Stimulated activated naive CD8-positive, alpha-beta T cell treated with anti-CD3 and anti-CD28 coated beads, Interleukin-15, Interleukin-2, amounts not matched to agents 100 ng/mL and 50 ng/mL, for 24 hours (primary cell): ENCODE measurements around the gene HDLBP.

Source experiments
- H3K27ac Mint-ChIP-seq: one replicate; pipeline ENCODE4 v1.8.0; 2021; ENCODE audit warnings: mild to moderate bottlenecking, mixed read lengths
- H3K27me3 Mint-ChIP-seq: one replicate; pipeline ENCODE4 v1.8.0; 2021; ENCODE audit warnings: mixed read lengths
- H3K36me3 Mint-ChIP-seq: one replicate; pipeline ENCODE4 v1.8.0; 2021; ENCODE audit warnings: low read depth, mixed read lengths
- H3K4me1 Mint-ChIP-seq: one replicate; pipeline ENCODE4 v1.8.0; 2021; ENCODE audit warnings: low read depth, mixed read lengths
- H3K4me3 Mint-ChIP-seq: one replicate; pipeline ENCODE4 v1.8.0; 2021; ENCODE audit warnings: mild to moderate bottlenecking, mixed read lengths
- H3K9me3 Mint-ChIP-seq: one replicate; pipeline ENCODE4 v1.8.0; 2021; ENCODE audit warnings: mixed read lengths

HDLBP gene

GRCh38 chr2:241268306-241268705, 47.2 kb downstream of the HDLBP start:
- H3K9me3 Mint-ChIP-seq: no peaks in the 10 kb centered on the region
- peaks cover 45% of the 10 kb centered on the region for H3K36me3 Mint-ChIP-seq
- H3K4me3 Mint-ChIP-seq: no peak overlapping the region
- peaks cover 38% of the 10 kb centered on the region for H3K4me1 Mint-ChIP-seq
- H3K27ac Mint-ChIP-seq: no peak overlapping the region
- H3K27me3 Mint-ChIP-seq: no peaks in the 10 kb centered on the region

DNA sequence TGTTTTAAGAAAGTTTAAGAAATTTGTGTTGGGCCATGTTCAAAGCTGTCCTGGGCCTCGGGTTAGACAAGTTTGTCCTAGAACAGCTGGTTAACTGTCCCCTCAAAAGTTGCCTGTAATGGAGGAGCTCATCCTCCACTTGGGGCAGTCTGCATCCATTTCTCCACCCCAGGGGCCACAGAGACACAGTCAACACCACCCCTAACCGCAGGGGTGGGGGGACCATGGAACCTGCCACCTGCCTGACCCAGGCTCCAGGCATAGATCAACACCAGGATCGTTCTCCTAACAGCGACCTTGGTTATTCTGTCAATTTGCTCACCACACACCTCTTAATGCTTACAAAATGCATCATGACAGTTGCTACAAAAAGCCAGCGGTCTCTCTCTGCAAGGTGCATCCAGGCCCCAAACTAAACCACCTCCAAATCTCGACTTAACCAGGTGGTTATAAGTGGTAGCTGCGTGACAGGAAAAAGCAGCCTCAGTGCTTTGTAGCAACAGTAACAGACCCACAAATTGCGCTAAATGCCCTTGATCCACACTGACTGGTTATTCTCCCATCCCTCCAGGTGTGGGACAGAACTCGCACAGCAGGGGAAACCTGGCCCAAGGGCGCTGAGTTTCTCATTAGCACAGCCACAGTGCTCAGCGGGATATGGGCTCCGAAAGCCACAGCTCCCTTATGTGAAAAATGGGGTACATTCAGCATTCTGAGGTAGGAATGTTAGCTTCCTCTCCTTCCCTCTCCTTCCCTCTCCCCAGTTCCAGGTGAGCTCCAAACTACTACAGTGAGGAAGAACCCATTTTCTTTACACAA, 48.0 kb downstream of the HDLBP start:
- no peak overlapping the region for H3K4me3 Mint-ChIP-seq
- no peaks in the 10 kb centered on the region for H3K9me3 Mint-ChIP-seq
- peaks cover 54% of the 10 kb centered on the region for H3K36me3 Mint-ChIP-seq
- no peak overlapping the region for H3K27ac Mint-ChIP-seq
- H3K4me1 Mint-ChIP-seq: peaks cover 33% of the 10 kb centered on the region
- no peaks in the 10 kb centered on the region for H3K27me3 Mint-ChIP-seq

DNA sequence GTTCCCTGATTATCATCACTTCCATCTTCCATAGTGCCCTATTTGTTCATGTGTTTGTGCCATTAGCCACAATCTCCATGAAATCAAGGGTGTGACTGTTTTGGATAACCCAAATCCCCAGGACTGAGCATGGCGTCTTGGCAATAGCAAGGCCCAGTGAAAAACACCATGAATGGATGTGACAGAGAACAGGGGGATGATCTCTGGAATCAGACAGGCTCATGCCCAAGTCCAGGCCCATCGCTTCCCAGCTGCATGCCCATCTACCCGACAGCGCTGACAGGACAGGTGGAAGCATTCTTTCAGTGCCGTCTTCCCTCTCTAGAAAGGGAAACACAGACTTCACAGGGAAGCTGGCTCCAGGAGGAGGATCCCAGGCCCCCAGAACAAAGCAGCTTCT, 50.0 kb downstream of the HDLBP start:
- Mint-ChIP-seq H3K27ac (peak overlapping the region; percentile 31), H3K36me3 (peaks cover 73% of the 10 kb centered on the region), H3K4me3 (no peak overlapping the region), H3K4me1 (peaks cover 20% of the 10 kb centered on the region), H3K27me3 (no peaks in the 10 kb centered on the region), H3K9me3 (no peaks in the 10 kb centered on the region)

DNA sequence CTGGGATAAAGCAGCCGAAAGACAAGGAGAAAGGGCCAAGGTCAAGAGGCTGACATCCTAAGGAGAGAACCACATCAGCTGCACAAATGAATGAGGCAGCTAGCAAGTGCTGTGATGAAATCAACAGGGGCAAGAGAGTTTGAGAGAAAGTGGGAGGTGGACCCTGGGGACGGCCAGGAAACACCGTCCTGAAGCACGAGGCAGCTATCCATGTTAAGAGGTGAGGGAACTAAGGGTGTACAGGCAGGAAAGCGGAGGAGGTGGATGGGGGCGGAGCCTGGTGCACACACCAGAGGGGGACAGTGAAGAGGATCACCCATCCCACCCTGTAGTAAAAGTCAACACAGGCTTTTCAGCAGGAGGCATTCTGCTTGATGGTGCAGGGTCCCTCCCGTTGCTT, 52.4 kb downstream of the HDLBP start:
- peaks cover 77% of the 10 kb centered on the region for H3K36me3 Mint-ChIP-seq

GRCh38 chr2:241261628-241262027, 53.8 kb downstream of the HDLBP start:
- no peak overlapping the region for H3K27ac Mint-ChIP-seq
- H3K36me3 Mint-ChIP-seq: peaks cover 77% of the 10 kb centered on the region
- H3K27me3 Mint-ChIP-seq: no peaks in the 10 kb centered on the region
- no peak overlapping the region for H3K4me3 Mint-ChIP-seq
- no peaks in the 10 kb centered on the region for H3K9me3 Mint-ChIP-seq
- H3K4me1 Mint-ChIP-seq: peaks cover 3% of the 10 kb centered on the region

More for the DNA sequence above, 52.4 kb downstream of the HDLBP start:
- H3K9me3 Mint-ChIP-seq: no peaks in the 10 kb centered on the region
- no peak overlapping the region for H3K27ac Mint-ChIP-seq
- H3K4me1 Mint-ChIP-seq: no peaks in the 10 kb centered on the region
- no peak overlapping the region for H3K4me3 Mint-ChIP-seq
- H3K27me3 Mint-ChIP-seq: no peaks in the 10 kb centered on the region

GRCh38 chr2:241260911-241261310, 54.6 kb downstream of the HDLBP start:
- H3K4me1 Mint-ChIP-seq: peaks cover 3% of the 10 kb centered on the region
- no peak overlapping the region for H3K27ac Mint-ChIP-seq
- H3K9me3 Mint-ChIP-seq: no peaks in the 10 kb centered on the region
- H3K36me3 Mint-ChIP-seq: peaks cover 77% of the 10 kb centered on the region
- H3K4me3 Mint-ChIP-seq: no peak overlapping the region
- no peaks in the 10 kb centered on the region for H3K27me3 Mint-ChIP-seq

GRCh38 chr2:241258505-241259280, 56.8 kb downstream of the HDLBP start:
- no peak overlapping the region for H3K4me3 Mint-ChIP-seq
- H3K36me3 Mint-ChIP-seq: peaks cover 86% of the 10 kb centered on the region
- peaks cover 3% of the 10 kb centered on the region for H3K4me1 Mint-ChIP-seq
- no peaks in the 10 kb centered on the region for H3K27me3 Mint-ChIP-seq
- H3K27ac Mint-ChIP-seq: no peak overlapping the region
- no peaks in the 10 kb centered on the region for H3K9me3 Mint-ChIP-seq

DNA sequence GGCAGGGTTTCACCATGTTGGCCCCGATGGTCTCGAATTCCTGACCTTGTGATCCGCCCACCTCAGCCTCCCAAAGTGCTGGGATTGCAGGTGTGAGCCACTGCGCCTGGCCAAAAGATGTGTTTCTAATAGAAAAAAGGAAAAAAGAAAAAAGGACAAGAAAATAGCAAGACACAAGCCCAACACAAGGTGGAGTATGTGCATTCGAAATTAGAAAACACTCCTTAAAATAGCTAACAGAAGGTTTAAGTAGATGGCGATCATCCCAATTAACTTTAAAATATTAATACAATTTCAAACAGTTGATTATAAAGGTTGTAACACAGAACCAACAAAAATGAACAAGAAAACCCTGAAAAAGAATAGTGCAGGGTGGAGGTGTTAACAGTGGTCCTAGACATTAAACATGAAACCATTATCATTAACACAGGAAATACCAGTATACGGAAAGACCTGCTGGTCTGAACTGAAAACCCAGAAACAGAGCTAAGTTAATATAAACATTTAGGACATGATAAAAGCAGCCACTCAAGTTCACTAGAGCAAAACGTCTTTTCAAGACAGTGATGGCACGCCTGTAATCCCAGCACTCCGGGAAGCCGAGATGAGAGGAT, 57.9 kb downstream of the HDLBP start:
- Mint-ChIP-seq H3K4me1 (peaks cover 3% of the 10 kb centered on the region), H3K4me3 (no peak overlapping the region), H3K27ac (no peak overlapping the region), H3K36me3 (peaks cover 84% of the 10 kb centered on the region), H3K9me3 (no peaks in the 10 kb centered on the region), H3K27me3 (no peaks in the 10 kb centered on the region)

DNA sequence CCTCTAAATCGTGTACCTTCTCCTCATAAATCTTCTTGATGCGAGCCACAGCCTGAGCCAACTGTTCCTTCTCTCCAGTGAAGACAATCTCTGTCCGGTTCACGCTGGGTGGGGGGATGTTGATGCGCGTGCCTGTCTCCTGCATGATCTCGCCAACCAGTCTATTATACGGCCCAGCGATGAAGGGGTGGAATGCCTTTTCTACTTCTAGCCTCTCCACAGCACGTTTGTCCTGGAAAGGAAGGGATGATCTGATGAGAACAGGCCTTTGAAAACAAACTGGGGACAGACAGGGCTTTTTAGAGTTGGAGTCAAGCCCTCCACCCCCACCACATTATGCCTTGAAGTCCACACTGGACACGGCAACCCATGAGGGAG, 59.3 kb downstream of the HDLBP start:
- Mint-ChIP-seq H3K4me3 (no peak overlapping the region), H3K9me3 (no peaks in the 10 kb centered on the region), H3K4me1 (peaks cover 3% of the 10 kb centered on the region), H3K27ac (no peak overlapping the region), H3K27me3 (no peaks in the 10 kb centered on the region), H3K36me3 (peaks cover 84% of the 10 kb centered on the region)

DNA sequence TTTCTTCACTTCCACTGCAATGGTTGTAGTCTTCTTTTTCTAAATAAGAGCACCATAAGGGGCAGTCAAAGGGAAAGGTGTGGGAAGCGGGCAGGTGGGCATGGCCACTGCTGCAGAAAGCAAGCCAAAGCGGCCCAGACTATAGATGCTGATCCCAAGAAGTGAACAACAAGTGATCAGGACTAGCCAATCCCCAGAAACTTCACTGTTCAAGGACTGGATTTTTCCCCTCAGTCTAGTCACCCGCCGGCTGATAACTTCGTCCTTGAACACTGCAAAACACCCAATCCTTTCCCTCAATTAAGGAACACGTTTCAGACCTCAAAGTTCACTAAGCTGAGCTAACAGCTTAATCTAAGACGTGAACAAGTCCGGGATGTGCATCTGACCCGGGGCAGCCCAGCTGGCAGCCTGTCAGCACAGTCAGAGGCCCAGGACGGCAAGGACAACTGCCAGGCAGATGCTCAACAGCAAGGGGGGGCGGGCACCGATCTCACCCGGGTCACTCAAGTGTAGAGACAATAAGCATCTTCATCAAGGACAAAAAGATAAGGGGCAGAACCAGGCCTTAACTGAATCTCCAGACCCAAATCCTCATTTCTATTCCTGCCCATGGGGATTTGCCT, 59.8 kb downstream of the HDLBP start:
- Mint-ChIP-seq H3K4me1 (peaks cover 3% of the 10 kb centered on the region), H3K27ac (no peak overlapping the region), H3K4me3 (no peak overlapping the region), H3K9me3 (no peaks in the 10 kb centered on the region), H3K36me3 (peaks cover 84% of the 10 kb centered on the region), H3K27me3 (no peaks in the 10 kb centered on the region)

GRCh38 chr2:241254904-241255351, 60.5 kb downstream of the HDLBP start:
- Mint-ChIP-seq H3K36me3 (peaks cover 82% of the 10 kb centered on the region), H3K27me3 (no peaks in the 10 kb centered on the region)

GRCh38 chr2:241252778-241253475, 62.5 kb downstream of the HDLBP start:
- no peaks in the 10 kb centered on the region for H3K27me3 Mint-ChIP-seq
- H3K36me3 Mint-ChIP-seq: peaks cover 87% of the 10 kb centered on the region
- no peak overlapping the region for H3K4me3 Mint-ChIP-seq
- H3K27ac Mint-ChIP-seq: no peak overlapping the region
- no peaks in the 10 kb centered on the region for H3K9me3 Mint-ChIP-seq
- H3K4me1 Mint-ChIP-seq: peaks cover 3% of the 10 kb centered on the region

More at GRCh38 chr2:241254904-241255351, 60.5 kb downstream of the HDLBP start:
- H3K27ac Mint-ChIP-seq: no peak overlapping the region
- H3K9me3 Mint-ChIP-seq: no peaks in the 10 kb centered on the region
- peaks cover 3% of the 10 kb centered on the region for H3K4me1 Mint-ChIP-seq
- H3K4me3 Mint-ChIP-seq: no peak overlapping the region

DNA sequence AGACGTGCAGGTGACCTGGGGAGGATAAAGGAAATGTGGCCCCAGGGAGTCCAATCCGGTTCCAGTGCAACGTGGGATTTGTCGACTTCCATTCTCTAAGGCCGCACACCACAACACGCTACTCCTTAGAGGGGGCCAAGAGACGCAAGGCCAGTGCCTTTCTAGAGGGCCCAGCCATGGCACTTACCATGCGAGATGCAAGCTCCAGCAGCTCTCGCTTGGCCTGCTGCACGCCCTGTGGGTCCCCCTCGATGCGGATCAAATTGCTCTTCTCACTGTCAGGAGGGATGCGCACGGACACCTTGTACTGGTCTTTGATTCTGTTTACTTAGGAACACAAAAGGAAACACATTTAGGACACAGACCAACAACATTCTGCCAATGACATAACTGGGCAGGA, 65.8 kb downstream of the HDLBP start:
- Mint-ChIP-seq H3K36me3 (peaks cover 84% of the 10 kb centered on the region), H3K27me3 (no peaks in the 10 kb centered on the region), H3K27ac (no peak overlapping the region), H3K9me3 (no peaks in the 10 kb centered on the region), H3K4me3 (no peak overlapping the region), H3K4me1 (no peaks in the 10 kb centered on the region)

- no peaks in the 10 kb centered on the region for H3K4me1 Mint-ChIP-seq
- no peaks in the 10 kb centered on the region for H3K9me3 Mint-ChIP-seq
- H3K27me3 Mint-ChIP-seq: no peaks in the 10 kb centered on the region
- H3K27ac Mint-ChIP-seq: no peak overlapping the region
- no peak overlapping the region for H3K4me3 Mint-ChIP-seq
- H3K36me3 Mint-ChIP-seq: peaks cover 88% of the 10 kb centered on the region
Measured at GRCh38 chr2:241248897-241249296, 66.6 kb downstream of the HDLBP start.
